GM19025 (cell line): Measurements from ENCODE around the gene ITFG1.

Source experiments
- ATAC-seq: cut with Tn5 transposase; IDR thresholded peaks from one replicate; pipeline ENCODE4 v1.9.1; 2021; ENCODE audit warnings: mild to moderate bottlenecking, low read depth, moderate library complexity; ENCODE audit not compliant: unreplicated experiment

Gene ITFG1

DNA sequence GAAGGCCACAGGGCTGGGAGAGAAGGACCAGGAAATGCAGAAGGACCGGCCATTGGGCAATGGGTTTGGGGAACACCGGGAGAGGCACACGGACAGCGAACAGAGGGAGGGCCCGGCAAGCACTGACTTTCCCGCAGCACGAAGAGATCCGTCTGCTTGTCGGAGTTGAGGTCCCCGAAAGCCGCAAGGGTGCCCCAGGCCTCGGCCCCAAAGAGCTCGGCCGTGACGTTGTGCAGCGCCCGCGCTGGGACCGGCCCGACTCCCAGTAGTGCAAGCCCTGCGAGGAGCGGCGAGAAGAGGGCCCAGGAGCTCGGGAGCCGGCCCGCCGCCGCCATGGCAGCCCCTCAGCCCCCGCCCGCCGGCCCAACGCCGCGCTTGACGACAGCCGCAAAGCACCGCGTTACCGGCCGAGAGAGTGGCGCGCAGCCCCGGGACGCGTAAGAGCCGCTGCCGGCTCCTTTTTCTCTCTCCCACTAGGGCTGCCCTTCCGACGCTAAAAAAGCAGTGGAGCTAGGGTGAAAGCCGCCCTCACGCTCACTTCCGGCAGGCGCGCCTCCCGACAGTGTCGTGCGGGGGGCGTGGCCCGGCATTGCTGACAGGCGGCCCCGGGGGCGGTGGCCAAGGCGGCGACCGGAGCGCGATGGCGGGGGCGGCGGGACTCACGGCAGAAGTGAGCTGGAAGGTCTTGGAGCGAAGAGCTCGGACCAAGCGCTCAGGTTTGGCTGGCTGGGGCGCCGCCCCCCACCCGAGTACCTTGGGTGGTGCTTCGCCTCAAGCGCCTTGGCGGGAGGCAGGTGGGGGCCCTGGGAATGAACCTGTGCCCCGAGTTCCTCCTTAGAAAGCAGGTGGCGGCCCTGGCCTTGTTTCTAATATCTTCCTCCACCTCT, at the start of gene ITFG1, which contains the start of gene PHKB:
ITFG1 (minus strand) TSS at position 353 of the 887 bp plus-strand sequence; CDS start at position 335, 18 bp downstream.
PHKB (plus strand) TSS at position 621 of the 887 bp plus-strand sequence; CDS start at position 641, 20 bp downstream.
- peak; percentile 75 for ATAC-seq

DNA sequence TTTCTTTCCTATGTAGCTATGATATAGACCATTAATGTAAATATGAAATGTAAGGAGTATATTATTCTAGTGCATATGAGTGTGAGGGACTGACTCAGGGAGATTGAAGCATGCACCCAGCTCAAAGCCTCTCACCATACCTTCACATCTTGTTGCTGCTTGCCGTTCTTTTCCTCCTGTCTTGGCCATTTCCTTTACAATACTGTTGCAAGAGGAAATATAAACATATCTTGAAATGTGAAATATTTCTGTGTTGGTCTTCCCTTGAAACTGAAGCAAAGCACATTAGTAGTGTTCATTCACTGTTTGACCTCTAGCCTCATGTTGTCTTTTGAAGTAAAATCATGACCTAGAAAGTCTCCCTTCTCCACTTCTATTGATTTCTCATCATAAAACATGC, 46.8 kb upstream of the ITFG1 start:
- no peak for ATAC-seq

DNA sequence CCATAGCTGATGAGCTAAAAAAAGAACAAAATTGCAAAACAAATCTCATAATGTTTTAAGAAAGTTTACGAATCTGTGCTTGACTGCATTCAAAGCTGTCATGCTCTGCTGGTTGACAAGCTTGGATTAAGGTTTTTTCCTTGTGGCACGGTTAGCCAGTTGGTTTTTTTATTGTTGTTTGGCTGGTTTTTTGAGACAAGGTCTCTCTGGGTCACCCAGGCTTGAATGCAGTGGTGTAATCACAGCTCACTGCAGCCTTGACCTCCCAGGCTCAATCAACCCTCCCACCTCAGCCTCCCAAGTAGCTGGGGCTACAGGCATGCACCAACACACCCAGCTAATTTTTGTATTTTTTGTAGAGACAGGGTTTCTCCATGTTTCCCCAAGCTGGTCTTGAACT, 45.9 kb upstream of the ITFG1 start:
- no peak for ATAC-seq

DNA sequence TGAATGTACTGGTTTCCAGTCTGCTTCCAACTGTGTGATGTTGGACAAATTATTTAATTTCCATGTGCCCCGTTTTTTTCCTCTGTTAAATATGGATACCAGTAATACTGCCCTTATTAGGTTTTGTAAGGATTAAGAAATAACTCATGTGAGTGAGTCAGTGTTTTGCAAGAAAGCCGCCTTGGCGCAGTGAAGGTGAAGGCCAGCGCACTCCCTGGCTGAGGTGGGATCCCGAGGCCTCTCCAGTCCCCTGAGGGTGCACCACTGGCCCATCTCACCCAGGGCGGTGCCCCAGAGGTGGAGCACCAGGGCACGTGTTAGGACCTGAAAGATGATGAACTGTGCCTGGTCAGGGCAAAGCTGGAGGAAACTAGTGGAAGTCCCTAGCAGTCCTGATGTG, 43.7 kb upstream of the ITFG1 start:
- ATAC-seq = no peak

DNA sequence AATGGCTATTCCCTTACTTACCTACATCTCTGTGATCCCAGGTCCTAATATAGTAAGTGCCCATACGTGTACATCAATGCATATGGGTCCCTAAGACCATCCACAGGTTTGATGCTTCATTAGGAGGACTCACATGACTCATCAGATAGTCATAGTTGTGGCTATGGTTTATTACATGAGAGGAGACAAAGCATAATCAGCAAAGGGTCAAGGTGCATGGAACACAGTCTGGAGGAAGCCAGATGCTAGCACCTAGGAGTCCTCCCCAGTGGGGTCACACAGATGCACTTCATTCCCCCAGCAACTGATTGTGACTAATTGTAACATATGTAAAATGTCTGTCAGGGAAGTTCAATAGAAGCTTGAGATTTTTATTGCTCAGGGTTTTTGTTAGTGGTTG, 43.1 kb upstream of the ITFG1 start:
- no peak for ATAC-seq

DNA sequence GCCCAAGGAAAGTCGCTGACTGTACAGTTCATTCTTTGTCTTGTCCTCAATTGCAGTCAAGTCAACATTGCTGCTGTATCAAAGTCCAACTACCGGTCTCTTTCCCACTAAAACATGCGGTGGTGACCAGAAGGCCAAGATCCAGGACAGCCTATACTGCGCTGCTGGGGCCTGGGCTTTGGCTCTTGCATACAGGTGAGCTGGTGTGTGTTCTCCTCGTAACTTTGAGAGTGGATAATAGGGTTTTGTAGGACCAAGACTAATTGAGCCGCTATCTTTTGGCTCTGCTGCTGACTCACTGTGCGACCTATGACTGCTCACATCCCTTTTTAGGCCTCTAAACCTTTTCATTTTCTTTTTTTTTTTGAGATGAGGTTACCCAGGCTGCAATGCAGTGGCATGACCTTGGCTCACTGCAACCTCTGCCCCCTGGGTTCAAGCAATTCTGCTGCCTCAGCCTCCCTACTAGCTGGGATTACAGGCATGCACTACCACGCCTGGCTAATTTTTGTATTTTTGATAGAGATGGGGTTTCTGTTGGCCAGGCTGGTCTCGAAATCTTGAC, 38.9 kb upstream of the ITFG1 start:
- ATAC-seq = no peak

DNA sequence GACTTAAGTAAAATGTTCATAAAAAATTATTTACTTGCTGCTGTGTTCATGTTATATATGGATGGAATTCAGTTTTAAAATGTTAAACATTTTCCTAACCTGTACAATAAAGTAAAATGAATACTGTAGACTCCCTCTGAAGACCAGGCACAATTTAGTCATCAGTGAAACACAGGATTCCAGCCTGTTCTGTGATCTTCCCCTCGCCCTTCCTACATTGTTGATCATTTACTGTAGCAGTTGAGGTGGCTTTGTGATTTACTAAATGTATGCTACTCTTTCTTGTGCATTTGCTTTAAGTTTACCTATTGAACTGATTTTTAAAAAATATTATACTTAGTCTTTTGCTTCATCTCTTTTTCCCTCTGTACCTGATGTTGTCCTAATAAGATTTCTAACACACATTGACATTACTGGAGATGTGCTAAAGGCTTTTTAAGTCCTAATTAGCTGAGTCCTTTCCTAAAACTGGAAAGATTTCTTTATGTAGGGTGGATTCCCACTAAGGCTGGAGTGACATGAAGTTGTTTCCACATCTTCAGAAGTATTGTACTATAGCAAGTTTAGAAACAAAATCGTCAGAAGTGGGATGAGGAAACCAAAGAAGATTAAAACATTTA, 38.3 kb upstream of the ITFG1 start:
- no peak for ATAC-seq

DNA sequence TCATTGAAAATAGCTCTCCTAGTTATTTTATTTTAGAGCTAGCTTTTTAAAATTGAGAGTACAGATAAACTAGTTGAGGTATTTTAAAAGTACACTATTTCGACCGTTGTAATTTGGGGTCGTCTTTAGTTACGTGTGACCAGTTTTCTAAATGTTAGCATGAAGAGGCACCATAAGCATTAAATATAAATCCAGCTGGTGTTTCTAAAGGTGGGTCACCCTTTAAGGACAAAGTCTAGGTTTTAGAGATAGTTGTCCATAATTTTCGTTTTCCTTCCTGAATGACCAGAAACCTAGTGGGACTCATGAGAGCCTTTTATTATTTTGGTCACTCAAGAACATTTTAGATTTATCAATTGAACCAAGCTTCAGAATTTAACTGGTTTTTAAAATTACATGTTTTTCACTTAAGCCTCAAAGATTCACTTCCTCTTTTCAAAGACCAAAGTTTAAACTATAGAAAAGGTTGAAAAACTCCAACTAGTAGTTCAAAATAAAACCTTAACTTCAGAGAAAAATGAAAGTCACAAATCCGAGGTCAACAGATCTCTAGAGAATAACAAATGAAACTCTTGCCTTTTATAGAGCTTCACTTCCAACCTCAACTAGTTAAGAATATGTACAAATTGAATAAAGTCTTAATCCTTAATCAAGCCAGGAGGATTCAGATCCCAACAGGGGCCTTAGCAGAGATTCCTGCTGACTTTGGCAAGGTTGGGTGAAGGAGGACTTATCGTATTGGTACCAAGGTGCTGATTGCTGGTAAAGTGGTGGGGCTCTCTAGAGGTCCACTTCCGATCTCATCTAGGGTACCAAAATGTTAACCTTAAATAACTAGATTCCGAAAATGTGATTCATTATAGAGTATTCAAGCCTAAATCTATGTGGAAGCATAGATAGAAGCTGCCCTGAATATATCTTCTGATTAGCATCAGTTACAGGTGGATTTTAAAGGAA, 32.8 kb upstream of the ITFG1 start:
- peak; percentile 48 for ATAC-seq

DNA sequence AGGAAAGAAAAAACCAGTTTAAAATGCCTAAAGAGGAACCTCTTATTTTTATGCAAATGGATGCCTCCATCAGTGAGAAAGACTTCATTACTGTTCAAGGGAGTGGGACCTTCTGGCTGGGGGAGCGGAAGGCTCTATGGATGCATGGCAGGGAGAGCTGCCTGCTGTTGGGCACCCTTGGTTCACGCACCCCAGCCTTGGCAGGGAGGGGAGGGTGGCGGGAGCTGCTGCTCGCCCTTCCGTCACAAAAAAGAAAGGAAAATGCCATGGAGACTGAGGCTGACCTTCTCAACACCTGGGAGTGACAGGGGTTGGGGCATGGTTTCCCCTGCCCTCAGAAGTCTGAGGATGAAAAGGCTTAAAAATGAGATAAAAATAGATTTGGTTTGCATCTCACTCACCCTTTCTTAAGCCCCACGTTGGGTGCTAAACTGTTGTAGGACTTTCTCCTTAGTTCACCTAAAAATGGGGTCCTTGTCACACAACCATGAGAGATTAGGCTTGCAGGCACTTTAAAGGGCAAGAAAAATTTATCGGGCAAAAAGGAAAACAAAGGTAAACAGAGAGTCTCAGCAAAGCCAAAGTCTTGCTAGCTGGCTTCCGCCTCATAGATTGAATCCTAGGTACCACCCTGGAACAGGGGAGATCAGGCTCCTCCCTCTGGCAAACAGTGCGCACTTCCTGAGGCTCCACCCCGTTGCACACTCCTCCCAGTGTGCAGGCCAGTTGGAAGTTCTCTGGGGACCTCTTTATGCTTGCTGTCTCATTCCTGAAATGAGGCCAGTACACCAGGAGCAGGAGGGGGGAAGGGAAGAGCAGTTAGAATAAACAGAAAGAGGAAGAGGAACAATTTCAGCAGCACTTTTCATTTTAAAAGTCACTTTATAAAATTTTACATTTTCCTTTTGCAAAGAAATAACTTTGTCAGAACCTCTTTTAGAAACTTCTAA, 31.8 kb upstream of the ITFG1 start:
- peak; percentile 60 for ATAC-seq

DNA sequence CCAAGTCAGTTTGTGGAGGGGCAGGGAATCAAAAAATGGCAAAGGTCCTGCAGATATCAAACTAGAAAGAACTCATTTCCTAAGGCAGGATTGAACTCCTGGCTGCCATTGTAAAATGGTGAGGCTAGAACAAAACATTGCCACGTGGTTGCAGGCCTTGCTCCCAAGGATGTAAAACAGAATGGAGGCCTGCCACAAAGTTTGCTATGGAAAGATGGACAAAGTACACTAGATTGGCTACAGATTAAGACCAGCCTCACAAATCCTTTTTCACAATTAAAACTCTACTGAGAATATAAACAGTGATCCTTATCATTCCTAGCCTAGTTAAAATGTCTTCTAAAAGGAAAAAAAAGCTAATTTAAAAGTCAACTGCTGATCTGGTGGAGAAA, 31.2 kb upstream of the ITFG1 start:
- ATAC-seq = no peak

DNA sequence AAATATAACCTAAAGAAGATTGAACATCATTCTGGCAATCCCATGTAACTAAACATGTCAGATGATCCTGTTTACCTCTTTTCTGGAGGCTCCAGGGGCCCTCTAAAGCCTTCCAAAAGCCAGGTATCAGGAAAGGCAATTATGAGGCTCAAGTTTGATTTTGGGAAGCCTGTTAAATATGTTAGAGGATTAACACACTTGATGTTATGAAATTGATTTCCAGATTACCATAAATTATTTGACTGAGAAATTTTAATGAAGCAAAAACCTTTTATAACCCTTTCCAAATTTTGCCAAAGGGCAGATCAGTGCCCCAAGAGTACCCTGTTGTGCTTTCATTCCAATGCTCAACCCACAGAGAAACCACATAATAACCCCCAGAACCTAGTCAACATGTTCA, 29.6 kb upstream of the ITFG1 start:
- ATAC-seq = no peak

DNA sequence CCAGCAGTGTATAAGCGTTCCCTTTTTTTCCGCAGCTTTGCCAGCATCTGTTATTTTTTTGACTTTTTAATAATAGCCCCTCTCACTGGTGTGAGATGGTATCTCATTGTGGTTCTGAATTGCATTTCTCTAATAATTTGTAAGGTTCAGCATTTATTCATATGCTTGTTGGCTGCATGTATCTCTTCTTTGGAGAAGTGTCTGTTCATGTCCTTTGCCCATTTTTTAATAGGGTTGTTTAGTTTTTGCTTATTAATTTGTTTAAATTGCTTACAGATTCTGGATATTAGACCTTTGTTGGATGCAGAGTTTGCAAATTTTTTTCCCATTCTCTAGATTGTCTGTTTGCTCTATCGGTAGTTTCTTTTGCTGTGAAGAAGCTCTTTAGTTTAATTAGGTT, 27.2 kb upstream of the ITFG1 start:
- ATAC-seq = no peak

DNA sequence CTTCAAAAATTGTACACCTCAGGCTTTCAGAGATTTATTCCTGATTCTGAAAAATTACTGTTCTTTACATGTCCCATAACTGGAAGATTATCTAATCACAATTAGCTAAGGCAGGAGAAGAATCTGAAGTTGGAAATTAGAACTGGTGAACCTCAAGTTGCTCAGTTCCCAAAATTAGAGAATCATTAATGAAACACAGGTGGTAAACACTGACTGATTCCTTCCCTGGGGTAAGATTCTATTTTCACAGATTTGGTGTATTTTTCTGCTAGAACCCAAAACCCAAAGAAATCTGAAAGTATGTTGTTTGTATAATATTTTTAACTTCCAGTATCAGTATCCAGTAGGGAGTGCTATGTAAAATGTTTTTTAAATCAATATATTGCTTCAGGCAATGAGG, 26.0 kb upstream of the ITFG1 start:
- ATAC-seq = peak; percentile 50

DNA sequence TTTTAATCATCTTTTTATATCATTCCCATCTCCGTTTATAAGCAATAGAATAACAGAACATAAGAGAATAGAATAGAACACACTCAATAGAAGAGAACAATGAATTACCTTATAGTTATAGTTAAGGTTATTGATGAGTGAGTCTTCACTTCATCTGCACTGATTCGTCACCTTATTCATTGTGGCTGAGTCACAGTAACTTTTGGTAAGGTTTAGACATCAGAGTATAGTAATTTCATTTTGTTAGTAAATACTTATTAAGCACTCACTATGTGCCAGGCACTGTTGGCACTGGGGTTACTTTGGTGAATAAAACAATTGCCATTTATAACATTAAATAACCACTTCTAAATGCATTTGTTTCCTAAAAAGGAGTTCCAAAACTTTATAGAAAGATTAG, 22.8 kb upstream of the ITFG1 start:
- no peak for ATAC-seq

DNA sequence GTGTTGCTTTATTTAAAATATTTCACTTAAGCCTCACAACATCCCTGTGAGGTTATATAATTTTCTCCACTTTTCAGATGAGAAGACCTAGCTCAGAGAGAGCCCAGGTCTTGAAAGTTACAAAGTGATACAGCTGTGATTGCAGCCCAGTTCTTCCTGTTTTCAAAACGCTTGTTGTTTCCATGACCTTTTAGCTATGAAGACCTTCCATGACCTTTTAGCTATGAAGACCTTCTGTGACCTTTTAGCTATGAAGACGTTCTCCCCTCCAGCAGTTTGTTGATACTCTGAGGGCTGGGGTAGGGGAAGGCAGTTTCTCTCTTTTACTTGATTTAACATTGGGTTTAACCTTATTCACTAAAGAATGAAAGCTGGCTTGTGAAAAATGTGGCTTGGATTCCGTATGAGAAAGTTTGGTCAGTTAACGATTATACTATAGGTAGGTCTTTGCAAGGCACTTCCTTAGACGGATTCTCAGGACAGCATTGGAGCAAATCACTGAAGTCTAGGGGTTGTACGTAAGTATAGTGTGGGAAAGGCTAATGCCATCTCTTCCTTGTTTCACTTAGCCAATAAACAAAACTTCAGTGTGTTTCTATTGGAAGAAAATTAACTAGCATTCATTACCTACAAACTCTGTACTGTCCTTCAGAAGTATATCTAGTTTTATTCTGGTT, 21.0 kb upstream of the ITFG1 start:
- peak; percentile 38 for ATAC-seq

DNA sequence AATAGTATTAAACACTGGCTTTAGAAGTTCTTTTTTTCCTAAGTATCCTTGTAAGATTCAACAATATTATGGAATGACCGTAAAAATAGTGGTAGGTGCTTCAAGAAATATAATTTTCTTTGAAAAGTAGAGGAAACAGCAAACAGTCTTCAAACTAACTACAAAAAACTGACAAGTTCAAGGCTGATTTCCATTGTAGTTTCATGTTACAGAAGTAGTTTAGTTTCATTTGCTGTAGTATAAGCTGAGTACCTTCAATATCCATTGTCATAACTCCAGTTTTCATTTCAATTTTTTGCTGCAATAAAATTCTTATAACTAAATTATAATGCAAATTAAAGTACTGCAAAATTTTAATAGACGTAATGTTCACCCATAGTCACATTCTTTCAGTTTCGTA, 19.5 kb upstream of the ITFG1 start:
- ATAC-seq = no peak

DNA sequence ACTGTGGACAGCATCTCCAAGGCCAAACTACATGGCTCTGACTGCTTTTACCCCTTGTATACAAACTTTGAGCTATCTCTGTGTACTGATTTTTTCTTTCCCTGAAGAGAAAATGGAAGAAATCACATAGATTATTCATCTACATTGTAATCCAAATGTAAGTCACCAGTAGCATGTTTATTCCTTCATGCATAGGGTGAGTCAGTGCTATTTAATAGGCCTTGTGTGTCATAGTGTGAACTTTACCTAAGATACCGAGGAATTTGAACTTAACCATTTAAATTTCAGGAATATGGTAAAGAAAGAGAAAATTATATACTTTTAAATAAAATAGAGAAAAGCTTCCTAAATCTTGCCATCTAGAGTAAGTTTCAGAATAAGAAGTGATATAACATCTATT, 16.8 kb upstream of the ITFG1 start:
- no peak for ATAC-seq

DNA sequence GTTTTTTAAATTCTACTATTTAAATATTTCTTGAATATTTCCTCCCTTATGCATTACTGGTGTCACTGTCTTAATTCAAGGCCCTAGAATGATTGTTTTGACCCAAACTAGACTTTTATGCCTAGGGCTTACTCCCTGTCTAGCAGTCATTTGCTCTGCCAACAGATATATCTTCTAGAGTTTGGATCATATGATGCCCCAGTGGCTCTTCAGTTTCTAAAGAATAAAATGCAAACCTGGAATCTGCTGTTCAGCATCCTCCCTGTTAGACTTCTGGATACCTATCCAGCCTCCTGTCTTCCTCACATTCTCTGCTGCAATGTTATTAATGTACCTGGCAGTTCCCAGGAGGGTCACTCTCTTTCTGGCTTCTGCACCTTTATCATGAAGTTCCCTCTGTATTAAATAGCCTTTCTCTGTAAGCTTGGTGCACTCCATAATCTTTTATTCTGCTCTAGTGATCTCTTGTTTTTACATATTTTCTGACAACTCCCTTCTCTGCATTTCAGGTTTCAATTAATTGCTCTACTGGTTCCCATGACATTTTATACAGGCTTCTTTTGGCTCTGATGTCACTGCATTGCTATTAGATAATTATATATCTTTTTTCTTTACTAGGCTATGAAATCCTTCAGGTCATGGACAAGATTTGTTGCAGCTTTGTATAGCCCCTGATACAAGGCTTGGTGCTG, 15.9 kb upstream of the ITFG1 start:
- ATAC-seq = no peak
